ENCODE results near the gene CLCA1. TPM values are rescaled to one million over a fixed set of nuclear protein-coding genes. Genes with fewer than 3 reads are reported as not detected.

The CLCA1 gene
- polyA plus RNA-seq, 1 of the 3 experiments (the other 2 are of a cell fraction) = not detected

DNA sequence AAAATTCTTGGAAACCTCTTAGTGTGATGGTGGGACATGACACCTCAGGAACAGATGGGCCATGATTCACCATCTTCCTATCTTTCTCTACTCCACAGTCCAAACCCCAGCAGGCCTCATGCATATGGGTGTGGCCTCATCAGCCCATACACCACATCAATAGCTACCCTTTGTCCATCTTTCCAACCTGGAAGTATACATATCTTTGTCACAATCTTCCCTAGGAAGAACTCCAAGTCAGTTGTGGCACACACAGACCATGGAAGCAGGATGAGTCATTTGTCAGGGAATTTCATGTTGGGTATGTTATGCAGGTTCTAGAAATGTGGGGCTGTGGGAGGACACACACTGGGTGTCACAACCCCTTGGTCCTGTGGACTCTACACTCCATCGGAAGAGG lies 47.6 kb downstream of the CLCA1 start (continued):
- no peak for TF ChIP-seq FOXM1 (IDR thresholded peaks at IDR 0.05; ENCODE audit: low read depth)
- TF ChIP-seq MEF2A (IDR thresholded peaks at IDR 0.05; ENCODE audit: borderline replicate concordance, low read depth) = no peak
- TF ChIP-seq, protein P1, sequence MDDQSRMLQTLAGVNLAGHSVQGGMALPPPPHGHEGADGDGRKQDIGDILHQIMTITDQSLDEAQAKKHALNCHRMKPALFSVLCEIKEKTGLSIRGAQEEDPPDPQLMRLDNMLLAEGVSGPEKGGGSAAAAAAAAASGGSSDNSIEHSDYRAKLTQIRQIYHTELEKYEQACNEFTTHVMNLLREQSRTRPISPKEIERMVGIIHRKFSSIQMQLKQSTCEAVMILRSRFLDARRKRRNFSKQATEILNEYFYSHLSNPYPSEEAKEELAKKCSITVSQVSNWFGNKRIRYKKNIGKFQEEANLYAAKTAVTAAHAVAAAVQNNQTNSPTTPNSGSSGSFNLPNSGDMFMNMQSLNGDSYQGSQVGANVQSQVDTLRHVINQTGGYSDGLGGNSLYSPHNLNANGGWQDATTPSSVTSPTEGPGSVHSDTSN (IDR thresholded peaks at IDR 0.05) = no peak
- TF ChIP-seq RAD21 (IDR thresholded peaks at IDR 0.05; ENCODE audit: low read length) = no peak
- no peak for TF ChIP-seq YY1 (IDR thresholded peaks at IDR 0.05; ENCODE audit: low read depth)

DNA sequence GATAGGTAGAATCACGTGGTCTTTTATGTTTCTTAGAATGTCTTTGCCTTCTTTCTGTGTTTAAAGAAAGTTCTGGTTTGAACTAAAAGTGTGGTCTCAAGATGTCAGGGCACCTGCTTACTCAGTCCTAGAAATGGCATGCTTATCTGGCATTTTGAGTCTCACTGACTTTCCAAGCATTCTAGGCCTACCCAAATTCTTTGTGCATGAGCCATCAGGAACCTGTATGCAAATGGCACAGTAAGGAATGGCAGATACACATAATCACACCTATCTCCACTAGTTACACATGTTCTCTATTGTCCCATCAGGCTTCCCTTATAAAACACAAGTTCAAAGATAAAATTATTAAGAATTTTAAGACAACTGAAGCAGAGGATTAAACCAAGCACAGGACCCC lies 48.6 kb downstream of the CLCA1 start:
- Histone ChIP-seq H4K20me1 (ENCODE audit: insufficient read depth) (no peaks in the 10 kb centered on the region), H3K4me2 (no peak overlapping the region), H3K4me3 (ENCODE audit: low read depth in 2 of 2, low read length in 1 of 2) (no peak overlapping the region), H3K4me1 (ENCODE audit: control insufficient read depth in 1 of 2, insufficient read depth in 2 of 2, low read depth in 1 of 2, low read length in 1 of 2) (no peaks in the 10 kb centered on the region), H3K36me3 (replicated peaks in 1 of 2; ENCODE audit: control insufficient read depth in 1 of 2, insufficient read depth in 2 of 2, low read length in 1 of 2) (no peaks in the 10 kb centered on the region), H3K79me2 (ENCODE audit: insufficient read depth) (no peaks in the 10 kb centered on the region), H2AFZ (ENCODE audit: low read depth) (no peak overlapping the region), H3K9me2 (no peaks in the 10 kb centered on the region), H3K27ac (ENCODE audit: low read depth in 2 of 2, low read length in 1 of 2) (no peak overlapping the region), H3F3A (replicated peaks; ENCODE audit: insufficient read depth) (no peaks in the 10 kb centered on the region), H3K27me3 (ENCODE audit: insufficient read depth) (no peaks in the 10 kb centered on the region), H3K9me3 (no peaks in the 10 kb centered on the region), H3K9ac (no peak overlapping the region)
- no peak for DNase-seq
- TF ChIP-seq, protein P1 (IDR thresholded peaks at IDR 0.05) = no peak
- no peak for TF ChIP-seq RFX5 (IDR thresholded peaks at IDR 0.05; ENCODE audit: low read length)
- no peak for TF ChIP-seq CHD2 (IDR thresholded peaks at IDR 0.05; ENCODE audit: low read length, partially characterized antibody)
- no peak for TF ChIP-seq MXI1 (IDR thresholded peaks at IDR 0.05; ENCODE audit: low read depth, low read length)
- TF ChIP-seq, protein P2, sequence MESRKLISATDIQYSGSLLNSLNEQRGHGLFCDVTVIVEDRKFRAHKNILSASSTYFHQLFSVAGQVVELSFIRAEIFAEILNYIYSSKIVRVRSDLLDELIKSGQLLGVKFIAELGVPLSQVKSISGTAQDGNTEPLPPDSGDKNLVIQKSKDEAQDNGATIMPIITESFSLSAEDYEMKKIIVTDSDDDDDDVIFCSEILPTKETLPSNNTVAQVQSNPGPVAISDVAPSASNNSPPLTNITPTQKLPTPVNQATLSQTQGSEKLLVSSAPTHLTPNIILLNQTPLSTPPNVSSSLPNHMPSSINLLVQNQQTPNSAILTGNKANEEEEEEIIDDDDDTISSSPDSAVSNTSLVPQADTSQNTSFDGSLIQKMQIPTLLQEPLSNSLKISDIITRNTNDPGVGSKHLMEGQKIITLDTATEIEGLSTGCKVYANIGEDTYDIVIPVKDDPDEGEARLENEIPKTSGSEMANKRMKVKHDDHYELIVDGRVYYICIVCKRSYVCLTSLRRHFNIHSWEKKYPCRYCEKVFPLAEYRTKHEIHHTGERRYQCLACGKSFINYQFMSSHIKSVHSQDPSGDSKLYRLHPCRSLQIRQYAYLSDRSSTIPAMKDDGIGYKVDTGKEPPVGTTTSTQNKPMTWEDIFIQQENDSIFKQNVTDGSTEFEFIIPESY (IDR thresholded peaks at IDR 0.05; ENCODE audit: borderline replicate concordance, low read depth) = no peak
- no peak for TF ChIP-seq RCOR1 (IDR thresholded peaks at IDR 0.05; ENCODE audit: low read length)
- no peak for TF ChIP-seq YY1 (IDR thresholded peaks at IDR 0.05; ENCODE audit: low read depth)
- no peak for TF ChIP-seq SIN3A (IDR thresholded peaks at IDR 0.05; ENCODE audit: borderline replicate concordance, low read depth, low read length)
- no peak for TF ChIP-seq ELF1 (IDR thresholded peaks at IDR 0.05)
- no peak for TF ChIP-seq JUND (IDR thresholded peaks at IDR 0.05)
- TF ChIP-seq, protein P3, sequence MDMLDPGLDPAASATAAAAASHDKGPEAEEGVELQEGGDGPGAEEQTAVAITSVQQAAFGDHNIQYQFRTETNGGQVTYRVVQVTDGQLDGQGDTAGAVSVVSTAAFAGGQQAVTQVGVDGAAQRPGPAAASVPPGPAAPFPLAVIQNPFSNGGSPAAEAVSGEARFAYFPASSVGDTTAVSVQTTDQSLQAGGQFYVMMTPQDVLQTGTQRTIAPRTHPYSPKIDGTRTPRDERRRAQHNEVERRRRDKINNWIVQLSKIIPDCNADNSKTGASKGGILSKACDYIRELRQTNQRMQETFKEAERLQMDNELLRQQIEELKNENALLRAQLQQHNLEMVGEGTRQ (IDR thresholded peaks at IDR 0.05; ENCODE audit: borderline replicate concordance, low read depth, low read length) = no peak
- TF ChIP-seq NRF1 (IDR thresholded peaks at IDR 0.05; ENCODE audit: low read depth, low read length) = no peak
- ChIA-PET CTCF (interaction anchor here (1.1 to 2.2 kb wide), 3 partner anchors 9 to 17 kb away, joined by 3 to 9 read pairs (median 3); no protein-coding TSS in a partner anchor), POLR2A (no interaction called here)
- WGBS (ENCODE audit: low lambda C conversion rate) = 5% methylated on average over 1 of the region's 1 CpG

Data from SK-N-SH (cell line).